H54 (cell line): ENCODE results near the gene MBD2.

Source experiments
- DNase-seq: peaks from one replicate; pipeline ENCODE4 v3.0.0; 2011; ENCODE audit warnings: low spot score, mixed read lengths; ENCODE audit not compliant: insufficient read length
- FAIRE-seq: peaks from 3 replicates; lab custom pipeline; 2011; peaks lifted over from hg19 to GRCh38; lab: Jason Lieb, UNC
- POLR2A ChIP-seq: IDR thresholded peaks from 2 replicates; pipeline ENCODE4 v1.6.1; 2011; ENCODE audit warnings: low read depth, mild to moderate bottlenecking, low read length

MBD2 gene

GRCh38 chr18:54102123-54102522 lies 122.3 kb downstream of the MBD2 start:
- DNase-seq (no peak), FAIRE-seq (no peak)
- no peak for TF ChIP-seq POLR2A
